Renal cortical epithelial cell (primary cell): ENCODE data around the gene LYAR. TPM values are rescaled to one million over a fixed set of nuclear protein-coding genes. Genes with fewer than 3 reads are reported as not detected.

ENCODE experiments used
- DNase-seq: peaks from one replicate; pipeline ENCODE4 v3.0.0-alpha.2; 2011; ENCODE audit warnings: low read depth
- total RNA-seq: library from RNA; depleted of rRNA; stranded (reverse); fragments of >200 nt; gene quantifications from 2 replicates; pipeline ENCODE4 v1.2.3, GENCODE V29; 2014

Gene LYAR
- total RNA-seq, 1 donor from 2014 or later = 8.7 TPM

DNA sequence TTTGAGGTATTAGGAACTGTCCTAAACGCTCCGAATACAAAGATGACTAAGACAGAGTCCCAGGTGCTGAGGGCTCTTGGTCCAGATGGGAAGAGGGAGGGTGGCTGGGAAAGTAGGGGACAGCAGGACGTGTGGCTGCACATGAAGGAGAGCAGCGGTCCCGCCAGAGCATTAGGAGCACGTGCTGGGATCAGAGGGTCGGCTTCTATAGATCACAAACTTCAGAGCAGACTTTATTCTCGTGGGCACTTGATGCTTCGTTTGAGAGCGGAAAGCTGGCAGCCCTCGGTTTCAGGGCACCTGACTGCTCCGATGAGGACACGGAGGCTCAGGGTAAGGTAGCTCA, 26.2 kb upstream of the LYAR start:
- DNase-seq = no peak

DNA sequence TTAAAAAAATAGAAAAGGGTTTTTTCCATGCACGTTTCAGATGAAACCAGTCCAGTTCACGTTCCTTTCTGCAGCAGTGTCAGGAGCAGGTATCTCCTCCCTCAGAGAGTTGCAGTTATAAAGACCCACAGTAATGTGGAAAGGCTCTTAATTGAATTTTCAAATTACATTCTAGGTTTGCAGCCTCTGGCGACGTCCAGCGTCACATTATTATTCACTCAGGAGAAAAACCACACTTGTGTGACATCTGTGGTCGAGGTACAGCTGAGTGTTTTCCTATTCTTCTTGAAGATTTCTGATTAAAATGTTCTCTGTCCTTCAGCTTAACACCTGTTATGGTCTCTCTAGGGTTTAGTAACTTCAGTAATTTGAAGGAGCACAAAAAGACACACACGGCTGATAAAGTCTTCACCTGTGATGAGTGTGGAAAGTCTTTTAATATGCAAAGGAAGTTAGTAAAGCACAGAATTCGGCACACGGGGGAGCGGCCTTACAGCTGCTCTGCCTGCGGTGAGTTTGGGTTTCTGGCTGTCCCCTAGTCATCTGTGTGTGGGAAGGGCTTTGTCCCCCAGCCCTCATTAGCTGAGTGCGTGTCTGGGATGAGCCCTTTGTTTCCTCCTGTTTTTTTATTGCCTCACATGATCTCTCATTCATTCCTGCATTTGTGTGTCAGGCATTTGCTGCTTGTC, 25.7 kb upstream of the LYAR start:
- no peak for DNase-seq

DNA sequence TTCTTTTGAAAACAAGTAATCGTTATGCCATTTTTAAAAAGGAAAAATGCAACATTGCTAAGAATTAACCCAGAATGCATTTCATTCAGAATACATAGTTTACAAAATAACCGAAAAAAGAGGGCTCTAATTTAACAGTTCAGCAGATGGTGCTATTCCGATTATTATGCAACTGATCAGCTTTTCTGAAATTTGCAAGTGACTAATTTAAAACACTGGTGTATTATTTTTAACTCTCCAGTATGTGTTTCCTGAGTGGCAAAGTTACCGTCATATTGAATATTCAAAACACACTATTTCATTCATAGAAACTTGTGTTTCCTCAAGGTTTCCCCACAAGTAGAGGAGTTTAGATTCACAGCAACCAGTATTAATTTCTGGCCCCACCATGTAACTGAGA, 21.2 kb upstream of the LYAR start:
- no peak for DNase-seq

DNA sequence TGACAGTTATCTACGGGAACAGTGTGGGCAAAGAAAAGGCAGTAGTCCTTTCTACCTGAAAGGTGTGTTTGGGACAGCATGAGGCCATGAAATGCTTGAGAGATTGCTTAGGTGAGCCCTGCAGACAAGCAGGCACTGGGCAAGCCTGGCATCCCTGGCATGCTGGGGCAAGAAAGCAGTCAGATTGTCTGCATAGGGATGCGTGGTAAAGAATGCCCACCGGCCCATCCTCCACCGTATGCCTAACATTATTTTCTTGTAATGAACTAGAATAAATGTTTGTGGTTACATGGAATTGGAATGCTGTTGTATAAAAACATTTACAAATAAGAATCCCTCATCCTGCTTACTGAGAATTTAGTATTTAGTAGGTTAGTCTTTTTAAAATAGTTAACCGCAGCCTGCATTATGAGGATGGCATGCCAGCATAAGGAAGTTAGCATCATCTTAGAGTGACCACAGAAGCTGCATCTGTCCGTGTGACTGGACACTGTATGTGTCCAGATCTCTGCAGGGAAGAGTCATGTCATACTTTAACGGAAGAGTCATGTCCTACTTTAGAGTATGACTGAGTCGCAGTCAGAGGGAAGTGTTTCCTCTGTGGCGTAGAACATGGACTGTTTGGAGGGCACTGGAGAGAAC, 19.0 kb upstream of the LYAR start:
- DNase-seq = no peak

DNA sequence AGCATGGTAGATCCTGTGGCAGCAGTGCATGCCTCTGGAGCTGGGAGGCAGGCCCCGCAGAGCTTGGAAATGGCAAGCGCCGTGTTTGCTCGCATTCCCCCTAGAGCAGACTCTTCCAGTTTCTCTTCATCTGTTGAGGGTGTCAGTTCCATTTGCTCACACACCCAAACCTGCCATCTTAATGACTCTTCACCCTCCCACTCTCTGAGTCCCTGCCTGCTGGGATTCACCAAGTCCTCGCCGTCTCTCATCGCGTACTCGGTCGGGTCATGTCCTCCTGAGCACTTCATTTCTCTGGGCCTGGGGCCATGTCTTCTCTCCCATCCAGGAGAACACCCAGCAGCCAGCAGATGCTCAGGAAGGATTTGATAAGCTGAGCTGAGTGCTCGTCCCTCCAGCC, 17.0 kb upstream of the LYAR start:
- DNase-seq = no peak

DNA sequence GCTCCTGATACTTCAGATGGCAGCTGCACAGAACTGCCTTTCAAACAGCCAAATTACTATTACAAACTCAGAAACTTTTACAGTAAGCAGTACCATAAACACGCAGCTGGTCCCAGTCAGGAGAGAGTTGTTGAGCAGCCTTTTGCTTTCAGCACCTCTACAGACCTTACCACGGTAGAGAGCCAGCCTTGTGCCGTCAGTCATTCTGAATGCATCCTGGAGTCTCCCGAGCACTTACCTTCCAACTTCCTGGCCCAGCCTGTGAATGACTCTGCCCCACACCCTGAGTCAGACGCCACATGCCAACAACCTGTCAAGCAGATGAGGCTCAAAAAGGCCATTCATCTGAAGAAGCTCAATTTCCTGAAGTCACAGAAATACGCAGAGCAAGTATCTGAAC, 12.5 kb upstream of the LYAR start:
- no peak for DNase-seq

DNA sequence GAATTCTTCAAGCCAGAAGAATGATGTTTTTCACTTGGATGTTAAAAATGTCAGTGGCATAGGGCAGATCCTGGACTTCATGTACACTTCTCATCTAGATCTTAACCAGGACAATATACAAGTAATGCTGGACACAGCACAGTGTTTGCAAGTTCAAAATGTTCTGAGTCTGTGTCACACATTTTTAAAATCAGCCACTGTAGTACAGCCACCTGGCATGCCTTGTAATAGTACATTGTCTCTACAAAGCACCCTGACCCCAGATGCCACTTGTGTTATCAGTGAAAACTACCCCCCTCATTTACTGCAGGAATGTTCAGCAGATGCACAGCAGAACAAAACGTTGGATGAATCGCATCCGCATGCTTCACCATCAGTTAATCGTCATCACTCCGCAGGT, 12.0 kb upstream of the LYAR start:
- no peak for DNase-seq

DNA sequence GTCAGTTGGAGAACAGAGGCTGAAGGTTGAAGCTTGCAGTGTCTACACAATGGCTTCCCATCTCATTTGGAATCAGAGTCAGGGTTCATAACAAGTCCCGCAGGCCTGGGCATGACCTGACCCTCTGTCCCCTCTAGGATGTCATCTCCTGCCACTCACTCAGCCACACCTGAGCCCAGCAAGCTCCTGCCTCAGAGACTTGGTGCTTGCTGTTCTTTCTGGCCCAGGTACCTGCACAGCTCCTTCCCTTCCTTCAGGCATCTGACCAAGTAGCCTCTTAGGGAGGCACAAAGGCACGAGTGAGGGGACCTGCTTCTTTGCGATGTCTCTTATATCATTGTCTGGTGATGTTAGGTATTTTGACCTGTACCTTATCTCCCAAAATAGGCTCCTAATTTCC, 9.1 kb upstream of the LYAR start:
- no peak for DNase-seq

DNA sequence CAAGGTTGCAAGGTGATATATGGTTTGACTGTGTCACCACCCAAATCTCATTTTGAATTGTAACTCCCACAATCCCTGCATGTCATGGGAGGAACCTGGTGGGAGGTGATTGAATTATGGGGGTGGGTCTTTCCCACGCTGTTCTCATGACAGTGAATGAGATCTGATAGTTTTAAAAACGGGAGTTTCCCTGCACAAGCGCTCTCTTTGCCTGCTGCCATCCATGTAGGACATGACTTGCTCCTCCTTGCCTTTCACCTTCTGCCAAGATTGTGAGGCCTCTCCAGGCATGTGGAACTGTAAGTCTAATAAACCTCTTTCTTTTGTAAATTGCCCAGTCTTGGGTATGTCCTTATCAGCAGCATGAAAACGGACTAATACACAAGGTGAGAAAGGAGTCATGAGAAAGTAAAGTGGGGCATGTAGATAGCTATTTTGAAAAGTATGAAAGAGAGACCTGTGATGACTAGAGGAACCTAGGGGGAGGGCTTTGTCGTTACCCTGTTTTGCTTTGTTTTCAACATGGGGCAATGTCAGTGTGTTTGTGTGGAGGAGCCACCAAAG, 6.4 kb upstream of the LYAR start:
- no peak for DNase-seq

DNA sequence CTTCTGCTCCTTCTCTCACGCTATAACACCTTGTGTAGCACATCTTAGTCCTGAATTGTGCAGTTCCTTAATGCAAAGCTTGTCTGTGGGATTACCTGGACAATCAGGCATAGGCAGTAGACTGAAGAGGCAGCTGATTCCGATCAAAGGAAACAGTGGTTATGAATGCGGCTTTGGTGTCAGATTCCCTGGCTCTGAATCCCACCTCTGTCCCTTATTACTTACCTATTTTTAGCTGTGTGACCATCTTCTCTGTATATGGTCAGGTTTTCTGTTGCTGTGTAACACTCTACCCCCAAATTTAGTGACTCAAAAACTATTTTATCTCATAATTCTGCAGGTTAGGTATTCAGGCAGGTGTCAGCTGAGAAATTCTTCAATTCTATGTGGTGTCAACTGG, 3.3 kb upstream of the LYAR start:
- no peak for DNase-seq

DNA sequence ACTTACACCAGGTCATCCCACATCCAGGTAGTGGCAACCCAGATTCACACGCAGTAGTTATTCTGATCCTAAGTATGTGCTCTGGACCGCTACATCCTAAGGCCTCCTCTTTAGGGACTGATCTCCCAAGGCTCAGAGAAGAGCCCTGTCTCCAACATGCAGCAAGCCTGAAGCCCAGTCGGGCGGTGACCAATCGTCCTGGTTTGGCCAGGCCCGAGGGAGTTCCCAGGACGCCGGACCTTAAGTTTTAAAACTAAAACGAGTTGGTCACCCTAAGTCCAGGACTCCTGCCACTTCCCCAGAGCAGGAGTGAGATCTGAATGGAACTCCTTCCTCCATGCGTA, 385 bp downstream of the LYAR start:
- DNase-seq = peak; percentile 21

DNA sequence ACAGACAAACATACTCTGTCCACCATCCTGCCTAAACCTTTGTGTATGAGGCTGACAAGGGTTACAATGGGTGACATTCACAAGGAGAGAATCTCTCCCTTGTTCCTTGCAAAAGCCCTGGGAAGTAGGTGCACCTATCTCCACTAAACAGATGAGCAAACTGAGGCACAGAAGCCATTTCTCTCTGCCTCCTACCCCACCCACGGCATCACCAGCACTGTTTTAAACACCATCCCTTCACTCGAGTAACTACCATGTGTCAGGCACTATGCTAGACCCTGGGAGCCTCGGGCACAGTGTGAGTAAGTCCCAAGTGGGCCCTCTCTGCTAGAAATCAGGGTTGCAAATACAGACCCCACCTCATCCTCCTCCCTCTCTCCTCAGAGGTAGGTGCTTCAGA, 899 bp downstream of the LYAR start:
- no peak for DNase-seq

DNA sequence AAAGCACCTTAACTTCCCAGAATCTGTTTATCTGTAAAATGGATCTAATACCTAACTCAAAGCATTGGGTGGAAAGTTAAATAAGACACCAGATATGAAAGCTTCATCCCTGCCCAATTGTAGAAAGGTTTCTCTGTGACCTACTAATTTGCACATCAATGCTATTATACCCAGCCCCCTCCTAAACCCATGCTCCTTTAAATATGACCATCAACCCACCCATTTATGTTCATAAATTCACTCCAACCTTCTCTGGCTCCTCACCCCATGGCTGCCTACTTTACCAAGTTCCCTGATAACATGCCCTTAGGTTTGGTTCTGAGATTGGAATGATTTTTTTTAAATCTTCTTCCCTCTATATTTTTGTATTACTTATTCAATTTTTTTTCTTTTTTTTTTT, 1.9 kb downstream of the LYAR start:
- DNase-seq = no peak

DNA sequence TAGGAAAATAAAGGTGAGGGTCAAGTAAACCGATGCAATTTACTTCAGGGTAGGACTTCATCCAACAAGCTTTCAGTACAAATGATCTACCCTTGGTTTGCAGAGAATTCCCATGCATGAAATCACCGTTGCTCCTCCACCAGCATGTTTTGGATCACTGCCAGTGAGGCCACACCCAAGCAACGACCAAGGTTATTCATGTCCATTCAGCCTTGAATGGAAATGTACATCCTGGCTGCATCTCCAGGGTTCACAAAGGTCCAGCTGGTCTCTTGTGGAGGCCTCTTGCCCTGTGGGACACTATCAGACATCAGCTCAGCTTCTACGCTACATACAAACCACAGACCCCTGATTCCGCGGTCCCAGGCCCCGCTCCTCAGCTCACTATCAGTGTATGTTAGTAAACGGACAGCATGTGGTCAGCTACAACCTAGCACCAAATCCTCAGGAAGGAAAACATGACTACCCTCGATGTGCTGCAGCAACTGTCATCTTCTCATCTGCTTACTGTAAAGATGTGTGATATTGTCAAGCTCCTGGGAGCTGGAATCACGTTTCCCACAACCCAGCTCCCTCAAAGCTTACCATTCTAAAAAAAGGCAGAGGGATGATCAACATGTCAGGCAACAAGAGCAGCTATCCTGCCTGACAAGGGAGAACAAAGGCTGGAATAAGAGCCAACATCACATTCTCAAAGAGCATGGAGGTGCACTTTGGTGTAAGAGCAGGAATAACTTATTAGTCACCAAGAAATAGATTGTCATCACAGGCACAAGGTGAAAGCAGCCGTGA, 4.9 kb downstream of the LYAR start:
- peak; percentile 33 for DNase-seq

DNA sequence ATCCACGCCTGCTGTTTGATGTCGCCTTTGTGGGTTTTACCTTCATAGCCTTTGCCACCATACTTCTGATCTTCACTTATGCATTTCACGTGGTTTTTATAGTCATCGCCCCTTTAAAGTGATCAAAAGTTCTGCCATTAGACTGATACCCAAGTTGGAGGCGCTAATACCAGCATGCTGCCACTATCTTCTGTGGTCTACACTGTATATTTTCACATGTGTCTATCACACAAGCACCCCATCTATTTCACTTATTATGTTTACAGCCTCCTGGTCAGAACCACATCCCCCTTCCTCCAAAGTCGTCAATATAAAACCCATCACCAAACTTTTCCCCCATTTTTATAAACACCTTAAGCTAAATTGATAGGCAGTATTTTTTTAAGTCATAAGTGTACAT, 8.2 kb downstream of the LYAR start:
- no peak for DNase-seq

DNA sequence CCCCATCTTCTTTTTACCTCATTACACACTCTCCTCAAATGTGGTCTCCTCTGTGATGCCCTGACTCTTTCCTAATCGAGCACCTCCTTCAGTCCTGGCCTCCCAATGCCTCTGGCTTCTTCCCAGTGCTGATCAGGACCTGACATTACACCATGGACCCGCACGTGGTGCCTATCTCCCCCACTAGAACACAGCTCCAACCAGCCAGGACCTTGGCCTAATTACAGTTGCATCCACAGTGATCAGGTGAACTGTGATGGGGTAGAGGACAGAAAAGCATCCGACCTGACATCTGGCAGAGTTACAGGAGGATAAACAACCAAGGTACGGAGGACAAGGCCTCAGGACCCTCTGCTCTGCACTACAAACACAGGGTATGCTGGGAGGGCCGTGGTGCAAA, 12.4 kb downstream of the LYAR start:
- no peak for DNase-seq

DNA sequence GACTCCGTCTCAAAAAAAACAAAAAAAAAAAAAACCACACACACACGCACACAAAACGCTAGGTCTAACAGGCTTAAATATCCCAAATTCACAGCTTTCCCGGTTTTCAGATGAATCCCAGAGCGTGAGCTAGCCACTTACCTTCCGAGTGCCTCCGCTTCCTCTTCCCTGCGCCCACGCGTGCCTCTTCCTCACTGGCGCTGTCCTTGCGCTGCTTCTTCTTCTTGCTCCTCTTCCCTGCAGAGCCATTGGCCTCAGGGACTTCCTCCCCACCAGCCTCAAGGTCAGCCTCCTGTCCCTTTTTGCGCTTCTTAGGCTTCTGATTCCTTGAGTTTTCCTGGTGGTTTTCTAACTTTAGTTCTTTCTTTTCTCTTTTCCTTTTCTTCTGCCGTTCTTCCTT, 15.7 kb downstream of the LYAR start:
- DNase-seq = no peak

DNA sequence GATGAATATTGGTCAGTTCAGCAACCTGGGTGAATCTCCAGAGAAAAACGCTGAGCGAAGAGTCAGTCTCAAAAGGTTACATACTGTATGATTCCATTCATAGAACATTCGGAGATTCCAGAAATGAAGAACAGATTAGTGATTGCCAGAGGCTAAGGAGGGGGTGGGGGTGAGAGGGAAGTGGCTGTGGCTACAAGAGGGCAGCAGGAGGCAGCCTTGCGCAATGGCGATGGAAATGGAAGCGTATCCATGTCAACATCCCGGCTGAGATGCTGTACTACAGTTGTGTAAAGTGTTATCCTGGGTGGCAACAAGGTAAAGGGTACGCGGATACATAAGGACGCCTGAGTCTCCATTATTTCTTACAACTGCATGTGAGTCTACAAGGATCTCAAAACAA, 18.0 kb downstream of the LYAR start:
- no peak for DNase-seq

DNA sequence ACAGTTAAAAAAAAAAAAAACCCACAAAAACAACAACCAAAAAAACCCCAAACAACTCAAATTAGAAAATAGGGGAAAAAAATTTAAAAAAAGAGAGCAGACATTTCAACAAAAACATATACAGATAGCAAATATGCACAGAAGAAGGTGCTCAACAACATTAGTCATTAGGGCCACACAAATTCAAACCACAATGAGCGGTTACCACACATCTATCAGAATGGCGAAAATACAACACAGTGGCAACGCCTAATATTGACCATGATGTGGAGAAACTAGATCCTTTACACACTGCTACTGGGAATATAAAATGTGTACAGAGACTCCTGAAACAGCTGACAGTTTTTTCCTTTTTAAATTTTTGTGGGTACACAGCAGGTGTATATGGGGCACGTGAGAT, 19.4 kb downstream of the LYAR start:
- no peak for DNase-seq

DNA sequence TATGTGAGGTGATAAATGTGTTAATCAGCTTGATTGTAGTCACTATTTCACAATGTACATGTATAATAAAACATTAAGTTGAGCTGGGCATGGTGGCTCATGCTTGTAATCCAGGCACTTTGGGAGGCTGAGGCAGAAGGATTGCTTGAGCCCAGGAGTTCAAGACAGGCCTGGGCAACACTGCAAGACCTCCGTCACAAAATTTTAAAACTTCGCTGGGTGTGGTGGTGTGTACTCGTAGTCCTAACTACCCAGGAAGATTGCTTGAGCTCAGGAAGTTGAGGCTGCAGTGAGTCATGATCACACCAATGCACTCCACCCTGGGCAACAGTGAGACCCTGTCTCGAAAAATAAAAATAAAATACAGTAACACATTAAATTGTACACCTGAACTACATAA, 20.1 kb downstream of the LYAR start:
- DNase-seq = no peak

DNA sequence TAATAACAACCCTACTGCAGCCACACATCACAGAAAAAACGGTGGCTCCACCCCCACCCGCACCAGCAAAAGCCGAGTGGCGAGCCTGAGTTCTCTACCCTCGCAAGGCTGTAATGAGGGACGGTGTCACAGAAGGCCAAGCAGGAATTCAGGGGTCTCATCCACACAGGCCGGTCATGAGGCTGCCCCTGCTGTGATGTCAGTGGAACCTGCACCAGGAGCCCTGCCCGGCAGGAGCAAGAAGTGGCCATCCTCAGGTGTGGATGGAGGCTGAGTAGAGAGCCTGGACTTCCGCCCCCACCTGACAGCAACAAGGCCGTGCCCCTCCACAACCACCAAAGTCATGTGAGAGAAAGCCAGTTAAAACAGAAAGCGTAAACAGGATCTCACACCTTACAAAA, 20.6 kb downstream of the LYAR start:
- DNase-seq = no peak

DNA sequence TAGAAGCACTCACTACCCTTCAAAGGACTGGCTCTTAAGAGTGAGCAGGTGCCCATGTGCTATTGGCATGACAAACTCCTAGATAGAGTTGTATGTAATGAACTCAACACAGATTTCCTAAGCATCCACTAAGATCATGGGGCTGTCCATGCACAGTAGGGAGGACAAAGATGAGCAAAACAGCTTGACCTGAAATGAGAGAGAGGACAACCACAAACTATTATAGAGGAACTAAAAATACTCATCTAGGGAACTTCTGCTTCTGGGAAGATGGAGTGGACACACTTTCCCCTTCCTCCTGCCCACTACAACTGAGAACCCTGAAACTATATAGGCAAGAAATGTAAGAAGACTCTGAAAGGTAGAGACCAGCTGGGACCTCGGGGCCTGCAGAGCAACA, 21.2 kb downstream of the LYAR start:
- no peak for DNase-seq

DNA sequence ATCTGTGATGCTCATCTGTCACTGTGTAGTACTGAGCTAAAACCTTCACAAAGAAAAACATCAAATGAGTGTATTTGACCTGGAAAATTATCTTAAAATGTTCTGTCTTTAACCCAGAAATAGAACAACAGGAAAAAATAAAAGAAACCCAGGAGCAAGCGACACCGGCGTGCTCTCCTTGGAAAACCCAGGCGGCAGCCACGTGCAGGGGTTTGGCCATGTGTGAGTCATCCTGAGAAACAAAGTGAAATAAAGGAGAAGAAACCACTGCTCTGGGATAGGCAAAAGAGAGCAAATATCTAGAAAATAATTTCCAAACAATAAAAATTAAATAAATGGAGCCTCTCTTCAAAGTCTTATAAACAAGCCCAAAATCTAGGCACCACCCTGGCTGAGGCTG, 22.0 kb downstream of the LYAR start:
- no peak for DNase-seq
